Non-pigmented ciliary epithelial cell (primary cell): ENCODE data around the gene GPATCH8.

ENCODE experiments used
- DNase-seq: peaks from one replicate; pipeline ENCODE4 v3.0.0-alpha.2; 2010; ENCODE audit warnings: low read depth

GPATCH8 gene

DNA sequence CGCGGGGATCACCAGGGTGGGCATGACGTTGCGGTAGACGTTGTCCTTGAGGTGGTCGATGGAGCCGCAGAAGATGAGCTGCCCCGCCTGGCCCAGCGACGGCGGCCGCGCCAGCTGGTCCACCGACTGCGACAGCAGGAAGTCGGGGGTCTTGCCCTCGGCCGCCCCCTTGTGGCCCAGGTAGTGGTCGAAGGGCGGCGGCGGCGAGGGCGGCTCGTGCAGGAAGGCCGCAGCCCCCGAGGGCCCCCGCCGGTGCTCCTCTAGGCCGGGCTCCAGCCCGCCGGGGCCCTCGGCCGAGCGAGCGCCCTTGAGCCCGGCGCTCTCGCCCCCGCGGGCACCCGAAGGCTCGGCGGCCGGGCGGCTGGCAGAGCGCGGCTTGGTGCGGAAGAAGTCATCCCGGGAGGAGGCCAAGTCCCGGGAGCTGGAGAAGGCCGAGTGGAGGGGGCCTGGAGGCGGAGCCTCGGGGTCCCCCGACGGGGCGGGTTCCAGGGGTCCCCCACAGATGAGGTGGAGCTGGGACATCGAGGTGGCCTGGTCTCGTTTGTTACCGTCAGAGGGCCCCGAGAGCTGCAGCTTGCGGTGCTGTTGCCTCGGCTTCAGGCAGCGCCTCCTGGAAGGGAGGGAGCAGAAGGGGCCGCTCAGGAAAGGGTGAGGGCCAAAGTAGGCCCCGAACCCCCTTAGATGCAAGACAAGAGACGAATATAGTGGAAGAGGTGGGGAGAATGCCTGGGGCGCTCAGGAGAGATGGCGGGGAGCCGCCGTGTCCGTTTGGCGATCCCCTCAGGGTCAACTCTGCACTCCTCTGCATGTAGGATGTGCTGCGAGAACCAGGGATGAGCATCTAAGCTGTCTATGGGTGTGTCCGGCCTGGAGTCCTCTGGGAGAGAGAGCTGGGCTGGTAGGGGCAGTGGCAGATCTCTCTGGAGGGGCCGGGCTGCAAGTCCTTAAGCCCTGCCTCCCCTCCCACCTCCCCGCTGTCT, 148.3 kb downstream of the GPATCH8 start:
- no peak for DNase-seq

- DNase-seq: no peak
These were observed 149.4 kb downstream of the GPATCH8 start for GRCh38 chr17:44353672-44354331.

DNA sequence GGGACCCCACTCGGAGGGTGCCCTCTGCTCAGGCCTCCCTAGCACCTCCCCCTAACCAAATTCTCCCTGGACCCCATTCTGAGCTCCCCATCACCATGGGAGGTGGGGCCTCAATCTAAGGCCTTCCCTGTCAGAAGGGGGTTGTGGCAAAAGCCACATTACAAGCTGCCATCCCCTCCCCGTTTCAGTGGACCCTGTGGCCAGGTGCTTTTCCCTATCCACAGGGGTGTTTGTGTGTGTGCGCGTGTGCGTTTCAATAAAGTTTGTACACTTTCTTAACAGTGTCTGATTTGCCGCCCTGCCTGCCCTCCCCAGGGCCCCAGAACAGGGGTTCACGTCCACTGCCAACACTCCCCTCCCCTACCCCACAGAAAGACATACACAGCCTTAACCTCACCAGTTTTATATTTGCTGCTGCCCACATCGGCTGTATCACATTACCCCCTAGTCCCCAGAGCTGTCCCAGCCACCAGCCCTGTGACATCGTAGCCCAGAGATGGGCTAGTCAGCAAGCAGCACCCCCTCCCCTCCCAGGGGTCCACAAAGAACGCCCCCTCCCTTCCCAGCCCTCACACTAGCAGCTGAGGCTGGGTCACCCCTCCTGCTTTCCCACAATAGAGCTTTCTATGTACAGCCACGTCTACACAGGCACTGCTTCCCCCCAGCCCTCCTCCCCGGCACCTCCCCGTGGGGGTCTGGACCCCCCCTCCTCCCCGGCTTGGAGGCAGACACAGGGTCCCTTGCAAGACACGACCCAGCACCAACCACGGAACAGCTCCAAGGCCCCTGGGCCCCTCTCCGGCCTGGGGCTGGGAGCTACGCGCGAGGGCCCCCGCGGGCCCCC, 150.2 kb downstream of the GPATCH8 start:
- DNase-seq: no peak

DNA sequence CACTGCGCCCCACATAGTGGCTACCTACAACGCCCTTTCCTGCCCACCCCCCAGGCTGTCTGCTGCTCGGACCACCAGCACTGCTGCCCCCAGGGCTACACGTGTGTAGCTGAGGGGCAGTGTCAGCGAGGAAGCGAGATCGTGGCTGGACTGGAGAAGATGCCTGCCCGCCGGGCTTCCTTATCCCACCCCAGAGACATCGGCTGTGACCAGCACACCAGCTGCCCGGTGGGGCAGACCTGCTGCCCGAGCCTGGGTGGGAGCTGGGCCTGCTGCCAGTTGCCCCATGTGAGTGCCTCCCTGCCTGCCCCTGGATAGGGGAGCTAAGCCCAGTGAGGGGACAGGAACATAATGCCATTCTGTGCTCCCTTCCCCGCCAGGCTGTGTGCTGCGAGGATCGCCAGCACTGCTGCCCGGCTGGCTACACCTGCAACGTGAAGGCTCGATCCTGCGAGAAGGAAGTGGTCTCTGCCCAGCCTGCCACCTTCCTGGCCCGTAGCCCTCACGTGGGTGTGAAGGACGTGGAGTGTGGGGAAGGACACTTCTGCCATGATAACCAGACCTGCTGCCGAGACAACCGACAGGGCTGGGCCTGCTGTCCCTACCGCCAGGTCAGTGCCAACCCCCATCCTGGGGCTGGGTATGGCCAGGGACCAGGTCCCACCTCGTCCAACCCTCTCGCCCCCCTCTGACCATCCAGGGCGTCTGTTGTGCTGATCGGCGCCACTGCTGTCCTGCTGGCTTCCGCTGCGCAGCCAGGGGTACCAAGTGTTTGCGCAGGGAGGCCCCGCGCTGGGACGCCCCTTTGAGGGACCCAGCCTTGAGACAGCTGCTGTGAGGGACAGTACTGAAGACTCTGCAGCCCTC, 151.0 kb downstream of the GPATCH8 start:
- DNase-seq: no peak

GRCh38 chr17:44351464-44351863, 151.7 kb downstream of the GPATCH8 start:
- no peak for DNase-seq

DNA sequence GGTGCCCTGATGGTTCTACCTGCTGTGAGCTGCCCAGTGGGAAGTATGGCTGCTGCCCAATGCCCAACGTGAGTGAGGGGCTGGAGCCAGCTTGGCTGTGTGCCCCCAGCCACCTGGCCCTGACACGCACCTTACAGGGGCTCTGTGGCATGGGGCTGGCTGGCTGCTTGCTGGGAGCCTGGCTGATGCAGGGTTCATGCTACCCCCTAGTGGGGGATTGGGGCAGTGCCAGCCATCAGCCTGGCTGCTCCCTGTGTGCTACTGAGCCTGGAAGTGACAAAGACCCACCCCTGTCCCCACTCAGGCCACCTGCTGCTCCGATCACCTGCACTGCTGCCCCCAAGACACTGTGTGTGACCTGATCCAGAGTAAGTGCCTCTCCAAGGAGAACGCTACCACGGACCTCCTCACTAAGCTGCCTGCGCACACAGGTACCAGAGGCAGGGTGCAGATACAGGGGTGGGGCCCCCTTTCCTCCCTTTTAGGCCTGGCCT, 152.4 kb downstream of the GPATCH8 start:
- DNase-seq: no peak

DNA sequence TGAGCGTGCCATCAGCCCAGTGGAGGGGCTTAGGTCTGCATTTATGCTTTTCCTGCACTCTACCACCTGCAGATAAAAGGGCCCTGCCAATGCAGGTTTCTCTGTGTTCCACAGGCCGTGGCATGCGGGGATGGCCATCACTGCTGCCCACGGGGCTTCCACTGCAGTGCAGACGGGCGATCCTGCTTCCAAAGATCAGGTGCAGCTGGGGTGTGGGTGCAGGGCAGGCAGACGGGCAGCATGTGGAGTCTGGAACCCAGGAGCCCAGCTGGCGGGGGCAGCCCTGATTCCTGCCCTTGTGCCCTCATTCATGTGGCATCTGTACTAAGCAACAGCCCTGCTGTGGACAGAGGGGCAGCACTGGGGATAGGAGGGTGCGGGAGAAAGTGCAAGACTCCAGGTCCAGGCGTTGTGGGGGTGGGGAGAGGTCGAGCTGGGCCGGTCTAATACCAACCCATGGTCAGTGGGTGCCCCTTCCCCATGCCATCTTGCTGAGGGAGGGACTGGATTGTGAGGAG, 153.6 kb downstream of the GPATCH8 start:
- DNase-seq: no peak

DNA sequence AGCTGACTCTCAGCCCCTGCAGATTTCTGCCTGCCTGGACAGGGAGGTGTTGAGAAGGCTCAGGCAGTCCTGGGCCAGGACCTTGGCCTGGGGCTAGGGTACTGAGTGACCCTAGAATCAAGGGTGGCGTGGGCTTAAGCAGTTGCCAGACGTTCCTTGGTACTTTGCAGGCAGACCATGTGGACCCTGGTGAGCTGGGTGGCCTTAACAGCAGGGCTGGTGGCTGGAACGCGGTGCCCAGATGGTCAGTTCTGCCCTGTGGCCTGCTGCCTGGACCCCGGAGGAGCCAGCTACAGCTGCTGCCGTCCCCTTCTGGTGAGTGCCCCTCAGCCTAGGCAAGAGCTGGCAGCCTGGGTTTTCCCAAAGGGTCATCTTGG, 154.2 kb downstream of the GPATCH8 start:
- DNase-seq: no peak

GRCh38 chr17:44348234-44348987, 154.8 kb downstream of the GPATCH8 start:
- no peak for DNase-seq
